Measurements from ENCODE around the gene OGFR.

Gene OGFR

GRCh38 chr20:62830821-62831220 lies 26.2 kb downstream of the OGFR start:
- no peak overlapping the region for H3K4me3 ChIP-seq (ENCODE audit: low read depth, low read length)
- TF ChIP-seq CTCF (IDR thresholded peaks at IDR 0.05; ENCODE audit: low read depth, low read length): no peak
- H3K36me3 ChIP-seq: no peaks in the 10 kb centered on the region
- no peaks in the 10 kb centered on the region for H3K9me3 ChIP-seq
- no peaks in the 10 kb centered on the region for H3K27me3 ChIP-seq
- peak; percentile 15 for DNase-seq
- peaks cover 16% of the 10 kb centered on the region for H3K4me1 ChIP-seq

- peak; percentile 10 for DNase-seq
- no peak for TF ChIP-seq CTCF (IDR thresholded peaks at IDR 0.05; ENCODE audit: low read depth, low read length)
- H3K36me3 ChIP-seq: no peaks in the 10 kb centered on the region
These were observed 26.7 kb downstream of the OGFR start for GRCh38 chr20:62831361-62831788.

GRCh38 chr20:62831854-62832211 lies 27.2 kb downstream of the OGFR start:
- TF ChIP-seq CTCF (IDR thresholded peaks at IDR 0.05; ENCODE audit: low read depth, low read length): no peak
- Histone ChIP-seq H3K4me3 (ENCODE audit: low read depth, low read length) (no peak overlapping the region), H3K9me3 (no peaks in the 10 kb centered on the region), H3K36me3 (no peaks in the 10 kb centered on the region), H3K27me3 (no peaks in the 10 kb centered on the region), H3K4me1 (peaks cover 19% of the 10 kb centered on the region)
- no peak for DNase-seq

More at GRCh38 chr20:62831361-62831788, 26.7 kb downstream of the OGFR start:
- Histone ChIP-seq H3K4me3 (ENCODE audit: low read depth, low read length) (no peak overlapping the region), H3K9me3 (no peaks in the 10 kb centered on the region), H3K4me1 (peaks cover 19% of the 10 kb centered on the region), H3K27me3 (no peaks in the 10 kb centered on the region)

GRCh38 chr20:62832212-62832922 lies 27.7 kb downstream of the OGFR start:
- TF ChIP-seq CTCF (IDR thresholded peaks at IDR 0.05; ENCODE audit: low read depth, low read length): no peak
- peaks cover 19% of the 10 kb centered on the region for H3K4me1 ChIP-seq
- no peaks in the 10 kb centered on the region for H3K9me3 ChIP-seq
- no peak overlapping the region for H3K4me3 ChIP-seq (ENCODE audit: low read depth, low read length)
- no peaks in the 10 kb centered on the region for H3K27me3 ChIP-seq
- peak; percentile 55 for DNase-seq
- H3K36me3 ChIP-seq: no peaks in the 10 kb centered on the region

- DNase-seq: no peak
- H3K9me3 ChIP-seq: no peaks in the 10 kb centered on the region
- peaks cover 20% of the 10 kb centered on the region for H3K4me1 ChIP-seq
- no peaks in the 10 kb centered on the region for H3K27me3 ChIP-seq
- no peak overlapping the region for H3K4me3 ChIP-seq (ENCODE audit: low read depth, low read length)
- TF ChIP-seq CTCF (IDR thresholded peaks at IDR 0.05; ENCODE audit: low read depth, low read length): no peak
- no peaks in the 10 kb centered on the region for H3K36me3 ChIP-seq
These were observed 28.3 kb downstream of the OGFR start for GRCh38 chr20:62832951-62833391.

GRCh38 chr20:62834967-62835730 lies 30.5 kb downstream of the OGFR start:
- Histone ChIP-seq H3K27me3 (no peaks in the 10 kb centered on the region), H3K36me3 (no peaks in the 10 kb centered on the region), H3K9me3 (no peaks in the 10 kb centered on the region; the same call in 1 of the 2 replicates), H3K4me3 (ENCODE audit: low read depth, low read length) (no peak overlapping the region), H3K4me1 (peaks cover 27% of the 10 kb centered on the region)
- no peak for DNase-seq
- TF ChIP-seq CTCF (IDR thresholded peaks at IDR 0.05; ENCODE audit: low read depth, low read length): no peak
